Smooth muscle cell (in vitro differentiated cells): ENCODE results near the gene RIPK4. TPM values are rescaled to one million over a fixed set of nuclear protein-coding genes. Genes with fewer than 3 reads are reported as not detected.

Experiments used
- DNase-seq: peaks from one replicate; lab custom pipeline; 2025; ENCODE audit not compliant: unreplicated experiment; lab: John Stamatoyannopoulos, UW
- H2AFZ ChIP-seq: fragments of 200-600 bp; sonication (generic); 2 replicates; pipeline ENCODE4 v1.6.0; 2016; ENCODE audit warnings: antibody characterized with exemption, low read depth, mild to moderate bottlenecking
- H3F3A ChIP-seq: fragments of 200-600 bp; sonication (generic); 2 replicates; pipeline ENCODE4 v1.6.0; 2017; ENCODE audit warnings: antibody characterized with exemption, low read depth
- H3K27ac ChIP-seq: fragments of 200-600 bp; sonication (generic); 2 replicates; pipeline ENCODE4 v1.5.1; 2016; ENCODE audit warnings: low read depth, mild to moderate bottlenecking
- H3K27me3 ChIP-seq: fragments of 200-600 bp; sonication (generic); 2 replicates; pipeline ENCODE4 v1.6.1; 2016; ENCODE audit warnings: low read depth, mild to moderate bottlenecking
- H3K36me3 ChIP-seq: fragments of 200-600 bp; sonication (generic); 2 replicates; pipeline ENCODE4 v1.5.1; 2016; ENCODE audit warnings: low read depth
- H3K4me1 ChIP-seq: fragments of 200-600 bp; sonication (generic); 2 replicates; pipeline ENCODE4 v1.5.1; 2016; ENCODE audit warnings: low read depth
- H3K4me2 ChIP-seq: fragments of 200-600 bp; sonication (generic); 2 replicates; pipeline ENCODE4 v1.6.0; 2016; ENCODE audit warnings: mild to moderate bottlenecking
- H3K4me3 ChIP-seq: fragments of 200-600 bp; sonication (generic); 2 replicates; pipeline ENCODE4 v1.5.1; 2016; ENCODE audit warnings: mild to moderate bottlenecking
- H3K79me2 ChIP-seq: fragments of 200-600 bp; sonication (generic); 2 replicates; pipeline ENCODE4 v1.6.0; 2016; ENCODE audit warnings: low read depth, mild to moderate bottlenecking
- H3K9ac ChIP-seq: fragments of 200-600 bp; sonication (generic); 2 replicates; pipeline ENCODE4 v1.6.0; 2016; ENCODE audit warnings: low read depth
- H3K9me3 ChIP-seq: fragments of 200-600 bp; sonication (generic); replicated peaks from 2 replicates; pipeline ENCODE4 v1.5.1; 2016; ENCODE audit warnings: low read depth
- H4K20me1 ChIP-seq: fragments of 200-600 bp; sonication (generic); 2 replicates; pipeline ENCODE4 v1.6.0; 2016; ENCODE audit warnings: low read depth
- CTCF ChIP-seq: fragments of 200-600 bp; sonication (generic); IDR thresholded peaks from 2 replicates; pipeline ENCODE4 v1.5.1; 2017; ENCODE audit warnings: borderline replicate concordance, mild to moderate bottlenecking, antibody characterized with exemption; ENCODE audit not compliant: insufficient read depth, poor library complexity, severe bottlenecking
- WGBS: methylation state at CpG from one replicate; pipeline ENCODE4 v1.1.7; 2016; ENCODE audit warnings: low lambda C conversion rate; 5-methylcytosine and 5-hydroxymethylcytosine counted together
- polyA plus RNA-seq: library from polyadenylated mRNA; unstranded; fragments of >200 nt; fragmentation: Nextera tagmentation; extraction: Ambion mirVana; gene quantifications from 2 replicates; pipeline ENCODE4 v1.2.1, GENCODE V29; 2016
- total RNA-seq: library from RNA; depleted of rRNA; stranded (reverse); fragments of >200 nt; gene quantifications from 2 replicates; pipeline ENCODE4 v1.2.3, GENCODE V29; 2014

The RIPK4 gene
- total and polyA plus RNA-seq, 2 experiments from 2014 or later, result 1.1 to 3.7 TPM

GRCh38 chr21:41713495-41714281 is 53.2 kb downstream of the RIPK4 start:
- no peak overlapping the region for H3K4me2 ChIP-seq

GRCh38 chr21:41712730-41713129 is 54.1 kb downstream of the RIPK4 start:
- Histone ChIP-seq H4K20me1 (no peaks in the 10 kb centered on the region), H3K9ac (no peak overlapping the region), H3K4me1 (no peaks in the 10 kb centered on the region), H3K9me3 (no peaks in the 10 kb centered on the region), H3K4me2 (no peak overlapping the region), H3K36me3 (no peaks in the 10 kb centered on the region), H2AFZ (no peak overlapping the region), H3F3A (no peaks in the 10 kb centered on the region), H3K4me3 (no peak overlapping the region), H3K79me2 (no peaks in the 10 kb centered on the region), H3K27me3 (peaks cover 14% of the 10 kb centered on the region), H3K27ac (no peak overlapping the region)
- 72% methylated on average over 9 of the region's 9 CpGs for WGBS
- TF ChIP-seq CTCF, result no peak
- no peak for DNase-seq

More at GRCh38 chr21:41713495-41714281, 53.2 kb downstream of the RIPK4 start:
- WGBS, result 93% methylated on average over 22 of the region's 22 CpGs
- H2AFZ ChIP-seq, result no peak overlapping the region
- no peaks in the 10 kb centered on the region for H3F3A ChIP-seq
- H3K4me1 ChIP-seq, result no peaks in the 10 kb centered on the region
- no peaks in the 10 kb centered on the region for H3K79me2 ChIP-seq
- H3K27me3 ChIP-seq, result peaks cover 14% of the 10 kb centered on the region
- no peaks in the 10 kb centered on the region for H3K36me3 ChIP-seq
- H3K9me3 ChIP-seq, result no peaks in the 10 kb centered on the region
- DNase-seq, result no peak
- no peak overlapping the region for H3K9ac ChIP-seq
- no peak overlapping the region for H3K27ac ChIP-seq
- H3K4me3 ChIP-seq, result no peak overlapping the region
- no peaks in the 10 kb centered on the region for H4K20me1 ChIP-seq
- TF ChIP-seq CTCF, result no peak

- H3K36me3 ChIP-seq, result no peaks in the 10 kb centered on the region
- H3K27ac ChIP-seq, result no peak overlapping the region
- no peaks in the 10 kb centered on the region for H4K20me1 ChIP-seq
- peaks cover 14% of the 10 kb centered on the region for H3K27me3 ChIP-seq
- H3K4me2 ChIP-seq, result no peak overlapping the region
- TF ChIP-seq CTCF, result no peak
- H3K4me1 ChIP-seq, result no peaks in the 10 kb centered on the region
- H2AFZ ChIP-seq, result no peak overlapping the region
- no peak overlapping the region for H3K4me3 ChIP-seq
- WGBS, result 17% methylated on average over 9 of the region's 18 CpGs
- no peaks in the 10 kb centered on the region for H3K9me3 ChIP-seq
- H3F3A ChIP-seq, result no peaks in the 10 kb centered on the region
- no peaks in the 10 kb centered on the region for H3K79me2 ChIP-seq
- no peak for DNase-seq
- no peak overlapping the region for H3K9ac ChIP-seq
Measured at GRCh38 chr21:41712201-41712600, 54.7 kb downstream of the RIPK4 start.

- Histone ChIP-seq H2AFZ (no peak overlapping the region), H3K79me2 (no peaks in the 10 kb centered on the region), H3K4me2 (no peak overlapping the region), H3K9ac (no peak overlapping the region), H3K4me3 (no peak overlapping the region), H3K9me3 (no peaks in the 10 kb centered on the region), H3K4me1 (no peaks in the 10 kb centered on the region), H3K36me3 (no peaks in the 10 kb centered on the region), H3F3A (no peaks in the 10 kb centered on the region), H3K27me3 (peaks cover 14% of the 10 kb centered on the region), H4K20me1 (no peaks in the 10 kb centered on the region), H3K27ac (no peak overlapping the region)
- DNase-seq, result no peak
- 77% methylated on average over 13 of the region's 13 CpGs for WGBS
- TF ChIP-seq CTCF, result no peak
Measured at GRCh38 chr21:41711416-41712007, 55.3 kb downstream of the RIPK4 start.
